GM19397 (cell line): ENCODE measurements around the gene OR6C75.
"Not testable (repeated sequence)": the region's sequence is repeated elsewhere in the genome, so short reads cannot be mapped to it uniquely, and the experiment has no call there.

Source experiments
- ATAC-seq: cut with Tn5 transposase; IDR thresholded peaks from one replicate; pipeline ENCODE4 v1.9.1; 2021; ENCODE audit warnings: mild to moderate bottlenecking, moderate library complexity; ENCODE audit not compliant: unreplicated experiment

Gene OR6C75

GRCh38 chr12:55362675-55363074 is at the start of gene OR6C75:
TSS of gene OR6C75 (plus strand) at chr12:55362975. CDS start at chr12:55365111, 2,136 bp downstream.
- ATAC-seq, result no peak

GRCh38 chr12:55314043-55314442 is 48.7 kb upstream of the OR6C75 start, which contains the start of gene OR6C1:
TSS of gene OR6C1 (plus strand) at chr12:55314343. CDS start at chr12:55320600, 6,257 bp downstream.
- ATAC-seq, result no peak

- no peak for ATAC-seq
These were observed 42.6 kb upstream of the OR6C75 start for GRCh38 chr12:55320201-55320600.

- not testable (repeated sequence) for ATAC-seq
These were observed 37.0 kb upstream of the OR6C75 start for GRCh38 chr12:55325801-55326200.

GRCh38 chr12:55330446-55330845 is 32.3 kb upstream of the OR6C75 start, which contains the start of gene OR6C3:
TSS of gene OR6C3 (plus strand) at chr12:55330746. CDS start at chr12:55331701, 955 bp downstream.
- ATAC-seq, result no peak

- no peak for ATAC-seq
These were observed 26.8 kb upstream of the OR6C75 start for GRCh38 chr12:55336002-55336401.

- not testable (repeated sequence) for ATAC-seq
These were observed 7.4 kb upstream of the OR6C75 start for GRCh38 chr12:55355338-55355737.

- no peak for ATAC-seq
These were observed 2.3 kb downstream of the OR6C75 start for GRCh38 chr12:55365086-55365485.

GRCh38 chr12:55372521-55372920 is 9.7 kb downstream of the OR6C75 start:
- no peak for ATAC-seq

GRCh38 chr12:55385891-55386290 is 23.1 kb downstream of the OR6C75 start:
- no peak for ATAC-seq

- ATAC-seq, result no peak
These were observed 29.4 kb downstream of the OR6C75 start for GRCh38 chr12:55392032-55392795.

- ATAC-seq, result no peak
These were observed 33.6 kb downstream of the OR6C75 start for GRCh38 chr12:55396326-55396725.

GRCh38 chr12:55400229-55400628 is 37.5 kb downstream of the OR6C75 start, which contains the start of gene OR6C65:
TSS of gene OR6C65 (plus strand) at chr12:55400529. CDS start at chr12:55400529, 0 bp downstream.
- no peak for ATAC-seq

GRCh38 chr12:55407866-55408265 is 45.1 kb downstream of the OR6C75 start:
- no peak for ATAC-seq

GRCh38 chr12:55409133-55409532 is 46.4 kb downstream of the OR6C75 start:
- ATAC-seq, result not testable (repeated sequence)

GRCh38 chr12:55412138-55412537 is 49.4 kb downstream of the OR6C75 start:
- ATAC-seq, result not testable (repeated sequence)

- ATAC-seq, result not testable (repeated sequence)
These were observed 51.0 kb downstream of the OR6C75 start for GRCh38 chr12:55413498-55414388.

GRCh38 chr12:55414396-55414823 is 51.6 kb downstream of the OR6C75 start:
- not testable (repeated sequence) for ATAC-seq

GRCh38 chr12:55414889-55415288 is 52.1 kb downstream of the OR6C75 start:
- not testable (repeated sequence) for ATAC-seq

GRCh38 chr12:55416961-55417360 is 54.2 kb downstream of the OR6C75 start:
- no peak for ATAC-seq
